Skeletal muscle satellite cell (primary cell): ENCODE measurements around the gene TMEM138. TPM values are rescaled to one million over a fixed set of nuclear protein-coding genes. Genes with fewer than 3 reads are reported as not detected.

ENCODE experiments used
- H3K27me3 ChIP-seq: 2 replicates; pipeline ENCODE4 v1.7.0; 2013; ENCODE audit warnings: low read length; ENCODE audit not compliant: control insufficient read depth, insufficient read depth
- H3K36me3 ChIP-seq: 2 replicates; pipeline ENCODE4 v1.7.0; 2013; ENCODE audit warnings: mild to moderate bottlenecking, control low read depth, low read length; ENCODE audit not compliant: insufficient read depth
- H3K4me1 ChIP-seq: 2 replicates; pipeline ENCODE4 v1.7.0; 2013; ENCODE audit warnings: low read length; ENCODE audit not compliant: control insufficient read depth, insufficient read depth
- H3K4me2 ChIP-seq: 2 replicates; pipeline ENCODE4 v1.7.0; 2013; ENCODE audit warnings: mild to moderate bottlenecking, low read length
- H3K4me3 ChIP-seq: 2 replicates; pipeline ENCODE4 v1.7.0; 2013; ENCODE audit warnings: low read length
- H3K9ac ChIP-seq: 2 replicates; pipeline ENCODE4 v1.7.0; 2013; ENCODE audit warnings: mild to moderate bottlenecking, low read depth, low read length, moderate library complexity
- H3K9me3 ChIP-seq: replicated peaks from 2 replicates; pipeline ENCODE4 v1.7.0; 2013; ENCODE audit warnings: mild to moderate bottlenecking, control low read depth, low read length
- total RNA-seq: library from RNA; depleted of rRNA; stranded (reverse); fragments of >200 nt; gene quantifications from 2 replicates; pipeline ENCODE4 v1.2.3, GENCODE V29; 2012; rRNA removed

The TMEM138 gene
- total RNA-seq: 19.4 and 20.5 TPM in 2 replicates

- peaks cover 29% of the 10 kb centered on the region for H3K4me1 ChIP-seq
- H3K9me3 ChIP-seq: no peaks in the 10 kb centered on the region
- peak within 1 kb of the TSS; percentile 87 for H3K4me3 ChIP-seq
- H3K27me3 ChIP-seq: no peaks in the 10 kb centered on the region
- H3K4me2 ChIP-seq: peak within 1 kb of the TSS; percentile 89
- peak within 1 kb of the TSS; percentile 94 for H3K9ac ChIP-seq
- H3K36me3 ChIP-seq: peaks cover 25% of the 10 kb centered on the region
These were observed at the start of gene TMEM138, which contains the start of gene CYB561A3 for GRCh38 chr11:61361741-61362541. Gene TMEM138 (plus strand): TSS chr11:61362374. CDS start chr11:61364391, 2,017 bp downstream. Gene CYB561A3 (minus strand): TSS chr11:61361882. CDS start chr11:61356713, 5,169 bp downstream.

GRCh38 chr11:61315260-61315659 lies 46.9 kb upstream of the TMEM138 start:
- H3K9ac ChIP-seq: no peak overlapping the region
- no peaks in the 10 kb centered on the region for H3K27me3 ChIP-seq
- H3K4me1 ChIP-seq: no peaks in the 10 kb centered on the region
- peaks cover 78% of the 10 kb centered on the region for H3K36me3 ChIP-seq
- no peak overlapping the region for H3K4me2 ChIP-seq
- H3K4me3 ChIP-seq: no peak overlapping the region
- H3K9me3 ChIP-seq: no peaks in the 10 kb centered on the region

GRCh38 chr11:61325649-61326414 lies 36.3 kb upstream of the TMEM138 start:
- no peak overlapping the region for H3K9ac ChIP-seq

GRCh38 chr11:61327669-61328071 lies 34.5 kb upstream of the TMEM138 start:
- peaks cover 14% of the 10 kb centered on the region for H3K4me1 ChIP-seq
- H3K9me3 ChIP-seq: no peaks in the 10 kb centered on the region
- no peak overlapping the region for H3K9ac ChIP-seq
- no peaks in the 10 kb centered on the region for H3K27me3 ChIP-seq
- peaks cover 69% of the 10 kb centered on the region for H3K36me3 ChIP-seq
- H3K4me2 ChIP-seq: no peak overlapping the region
- H3K4me3 ChIP-seq: no peak overlapping the region

More at GRCh38 chr11:61325649-61326414, 36.3 kb upstream of the TMEM138 start:
- Histone ChIP-seq H3K4me1 (peaks cover 6% of the 10 kb centered on the region), H3K9me3 (no peaks in the 10 kb centered on the region), H3K27me3 (no peaks in the 10 kb centered on the region), H3K4me3 (no peak overlapping the region), H3K36me3 (peaks cover 88% of the 10 kb centered on the region), H3K4me2 (no peak overlapping the region)

GRCh38 chr11:61328351-61328750 lies 33.8 kb upstream of the TMEM138 start:
- Histone ChIP-seq H3K9me3 (no peaks in the 10 kb centered on the region), H3K27me3 (no peaks in the 10 kb centered on the region), H3K36me3 (peaks cover 62% of the 10 kb centered on the region), H3K9ac (no peak overlapping the region), H3K4me2 (no peak overlapping the region), H3K4me3 (no peak overlapping the region), H3K4me1 (peaks cover 15% of the 10 kb centered on the region)

- Histone ChIP-seq H3K36me3 (peaks cover 48% of the 10 kb centered on the region), H3K4me3 (no peak overlapping the region), H3K4me1 (peaks cover 30% of the 10 kb centered on the region)
These were observed 32.3 kb upstream of the TMEM138 start for GRCh38 chr11:61329871-61330270.

GRCh38 chr11:61331651-61332050 lies 30.5 kb upstream of the TMEM138 start:
- H3K4me2 ChIP-seq: peak overlapping the region; percentile 94
- no peaks in the 10 kb centered on the region for H3K9me3 ChIP-seq
- H3K4me1 ChIP-seq: peaks cover 32% of the 10 kb centered on the region
- H3K27me3 ChIP-seq: no peaks in the 10 kb centered on the region
- peaks cover 31% of the 10 kb centered on the region for H3K36me3 ChIP-seq
- H3K9ac ChIP-seq: peak overlapping the region; percentile 100
- H3K4me3 ChIP-seq: peak overlapping the region; percentile 94

More at GRCh38 chr11:61329871-61330270, 32.3 kb upstream of the TMEM138 start:
- Histone ChIP-seq H3K9ac (no peak overlapping the region), H3K9me3 (no peaks in the 10 kb centered on the region), H3K4me2 (no peak overlapping the region), H3K27me3 (no peaks in the 10 kb centered on the region)

- Histone ChIP-seq H3K27me3 (no peaks in the 10 kb centered on the region), H3K36me3 (peaks cover 27% of the 10 kb centered on the region), H3K4me3 (peak overlapping the region; percentile 94), H3K4me2 (peak overlapping the region; percentile 94), H3K9me3 (no peaks in the 10 kb centered on the region), H3K4me1 (peaks cover 32% of the 10 kb centered on the region), H3K9ac (peak overlapping the region; percentile 100)
These were observed 29.8 kb upstream of the TMEM138 start for GRCh38 chr11:61332281-61332796.

GRCh38 chr11:61332797-61333549 lies 29.2 kb upstream of the TMEM138 start, which contains the start of the genes DDB1 and TKFC:
Gene DDB1 (minus strand): TSS chr11:61333105. CDS start chr11:61332968, 137 bp downstream.
Gene TKFC (plus strand): TSS chr11:61333228. CDS start chr11:61334729, 1,501 bp downstream.
- Histone ChIP-seq H3K4me3 (peak within 1 kb of the TSS; percentile 94), H3K9ac (peak within 1 kb of the TSS; percentile 100), H3K4me2 (peak within 1 kb of the TSS; percentile 94), H3K27me3 (no peaks in the 10 kb centered on the region), H3K36me3 (peaks cover 21% of the 10 kb centered on the region), H3K9me3 (no peaks in the 10 kb centered on the region), H3K4me1 (peaks cover 31% of the 10 kb centered on the region)

- Histone ChIP-seq H3K36me3 (peaks cover 15% of the 10 kb centered on the region), H3K9me3 (no peaks in the 10 kb centered on the region), H3K4me2 (peak overlapping the region; percentile 94), H3K4me3 (peak overlapping the region; percentile 94), H3K4me1 (peaks cover 27% of the 10 kb centered on the region), H3K27me3 (no peaks in the 10 kb centered on the region), H3K9ac (peak overlapping the region; percentile 100)
These were observed 28.4 kb upstream of the TMEM138 start for GRCh38 chr11:61333550-61334433.
